Renal cortex interstitium (tissue), 11 donors: ENCODE results near the gene FN3K. TPM values are rescaled to one million over a fixed set of nuclear protein-coding genes. Genes with fewer than 3 reads are reported as not detected.
A peak's percentile ranks its signal among the peaks of the same experiment; 100 is the strongest.
"Not testable (repeated sequence)": the region's sequence is repeated elsewhere in the genome, so short reads cannot be mapped to it uniquely, and the experiment has no call there.

Source experiments
- DNase-seq, 11 donors: peaks; one replicate each; pipeline ENCODE4 v3.0.0-alpha.2; 2013; ENCODE audit warnings: low read depth in 9 of 11, low spot score in 4 of 11; ENCODE audit errors: extremely low read depth in 1 of 11
- polyA plus RNA-seq, 3 donors: library from polyadenylated mRNA; unstranded; fragments of 120-200 nt; gene quantifications; one replicate each; pipeline ENCODE4 v1.2.1, GENCODE V29; 2013; ENCODE audit not compliant: insufficient read length in 3 of 3

Gene FN3K
- polyA plus RNA-seq, 3 donors, result 28.1 to 49.5 (median 31.7) TPM

DNA sequence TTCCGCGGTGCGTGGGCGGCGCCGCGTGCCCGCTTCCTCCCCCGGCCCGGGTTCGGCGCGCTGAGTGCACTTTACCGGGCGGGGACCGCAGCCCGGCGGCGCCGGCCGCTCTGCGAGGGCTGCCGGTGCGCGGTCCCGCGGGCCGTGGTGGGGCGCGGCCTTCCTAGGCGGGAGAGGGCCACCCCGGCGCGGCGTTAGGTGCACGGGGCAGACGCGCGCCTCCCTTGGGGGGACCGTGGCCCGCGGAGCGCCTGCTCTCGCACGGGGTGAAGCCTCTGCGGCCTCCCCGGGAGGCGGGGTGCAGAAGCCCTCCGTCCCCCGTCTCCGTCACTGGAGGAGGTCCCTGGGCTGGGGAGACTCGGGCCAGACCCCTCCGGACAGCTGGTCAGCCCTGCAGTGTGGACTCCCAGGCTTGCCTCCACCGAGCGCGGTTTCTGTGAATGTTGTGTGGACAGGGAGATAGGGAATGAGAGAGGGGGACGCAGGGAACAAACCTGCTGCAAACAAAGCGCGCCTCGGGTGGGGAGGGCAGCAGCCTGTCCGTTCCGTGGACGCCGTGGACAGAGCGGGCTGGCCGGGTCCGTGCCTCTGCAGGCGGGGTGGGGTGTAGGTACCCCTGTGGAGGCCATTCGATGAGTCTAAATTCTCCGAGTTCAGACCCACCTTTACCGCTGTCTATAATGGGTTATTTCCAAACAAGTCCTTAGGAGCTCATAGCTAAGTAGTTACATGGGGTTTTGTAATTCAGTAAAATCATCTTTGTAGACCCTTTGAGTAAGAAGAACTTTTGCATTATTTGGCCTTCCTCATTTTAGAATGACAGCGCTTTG, 17.2 kb downstream of the FN3K start:
- DNase-seq, result no peak

DNA sequence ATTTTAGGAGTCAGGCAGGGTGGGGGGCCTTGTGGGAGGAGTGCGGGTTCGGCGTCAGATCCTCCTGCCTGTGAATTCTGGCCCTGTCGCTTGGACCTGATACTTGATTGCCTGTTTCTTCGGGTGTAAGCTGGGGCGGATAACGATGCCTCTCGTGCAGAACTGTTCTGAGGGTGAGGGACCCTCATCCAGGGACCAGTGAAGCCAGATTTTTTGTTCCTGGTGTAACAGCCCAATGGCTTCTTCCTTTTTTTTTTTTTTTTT, 17.7 kb downstream of the FN3K start:
- DNase-seq, result no peak

GRCh38 chr17:82754297-82755208, 19.1 kb downstream of the FN3K start:
- peak in 2 of 11 donors; percentile 37 to 53 for DNase-seq

- DNase-seq, result no peak
Measured at GRCh38 chr17:82756166-82756565, 20.8 kb downstream of the FN3K start.

DNA sequence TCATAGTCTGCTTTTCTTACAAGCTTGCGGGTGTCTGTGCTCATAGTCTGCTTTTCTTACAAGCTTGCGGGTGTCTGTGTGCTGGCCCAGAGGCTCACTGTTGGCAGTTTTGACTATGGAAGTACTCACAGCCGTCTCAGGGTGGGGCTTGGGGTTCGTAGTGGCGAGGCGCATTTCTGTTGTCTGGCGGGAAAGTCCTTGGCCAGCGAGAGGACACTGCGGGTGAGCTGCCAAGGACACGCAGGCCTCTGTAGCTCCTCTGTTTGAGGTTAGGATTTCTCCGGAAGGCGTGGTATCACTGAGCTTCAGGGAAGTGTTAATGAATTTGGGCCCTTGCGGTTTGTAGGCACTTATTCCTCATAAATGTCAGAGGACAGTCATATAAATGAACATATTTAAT, 30.0 kb downstream of the FN3K start:
- no peak for DNase-seq

DNA sequence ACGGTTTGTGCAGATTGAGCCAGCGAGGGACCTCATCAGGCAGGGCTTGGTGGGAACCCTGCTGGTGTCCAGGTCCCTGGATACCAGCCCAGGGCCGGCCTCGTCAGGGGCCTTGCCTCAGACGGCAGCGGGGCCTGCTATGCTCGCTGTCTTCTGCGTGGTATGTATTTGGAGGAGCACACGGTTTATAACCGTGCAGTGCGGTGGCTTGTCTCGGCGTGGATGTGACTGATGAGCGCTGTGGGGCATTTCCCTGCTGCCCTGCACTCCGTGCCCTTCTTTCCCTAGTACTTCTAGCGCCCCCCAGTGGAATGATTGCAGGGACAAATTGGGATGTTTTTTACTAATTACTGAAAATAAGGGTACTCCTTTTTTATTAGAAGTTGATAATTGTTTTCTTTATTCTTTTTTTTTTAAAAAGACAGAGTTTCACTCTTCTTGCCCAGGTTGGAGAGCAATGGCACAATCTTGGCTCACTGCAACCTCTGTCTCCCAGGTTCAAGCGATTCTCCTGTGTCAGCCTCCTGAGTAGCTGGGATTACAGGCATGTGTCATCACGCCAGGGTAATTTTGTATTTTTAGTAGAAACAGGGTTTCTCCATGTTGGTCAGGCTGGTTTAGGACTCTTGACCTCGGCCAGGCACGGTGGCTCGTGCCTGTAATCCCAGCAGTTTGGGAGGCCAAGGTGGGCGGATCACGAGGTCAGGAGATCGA, 31.8 kb downstream of the FN3K start:
- no peak for DNase-seq

DNA sequence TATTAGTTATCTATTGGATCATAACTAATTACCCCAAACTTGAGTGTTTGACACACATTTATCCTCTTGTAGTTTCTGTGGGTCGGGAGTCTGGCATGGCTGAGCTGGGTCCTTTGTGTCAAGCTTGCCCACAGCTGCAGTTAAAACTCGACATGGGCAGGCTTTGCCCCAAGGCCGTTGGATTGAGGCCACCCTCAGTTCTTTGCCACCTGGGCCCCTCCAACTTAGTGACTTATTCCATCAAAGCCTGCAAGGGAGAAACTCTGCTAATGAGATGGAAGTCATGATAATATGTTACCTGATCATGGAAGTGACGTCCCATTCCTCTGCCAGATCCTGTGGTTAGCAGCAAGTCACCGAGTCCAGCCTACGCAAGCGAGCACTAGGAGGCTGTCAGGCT, 33.6 kb downstream of the FN3K start:
- DNase-seq, result no peak

- no peak for DNase-seq
Measured at GRCh38 chr17:82772026-82772425, 36.6 kb downstream of the FN3K start.

GRCh38 chr17:82774456-82774855, 39.0 kb downstream of the FN3K start:
- DNase-seq, result not testable (repeated sequence)

DNA sequence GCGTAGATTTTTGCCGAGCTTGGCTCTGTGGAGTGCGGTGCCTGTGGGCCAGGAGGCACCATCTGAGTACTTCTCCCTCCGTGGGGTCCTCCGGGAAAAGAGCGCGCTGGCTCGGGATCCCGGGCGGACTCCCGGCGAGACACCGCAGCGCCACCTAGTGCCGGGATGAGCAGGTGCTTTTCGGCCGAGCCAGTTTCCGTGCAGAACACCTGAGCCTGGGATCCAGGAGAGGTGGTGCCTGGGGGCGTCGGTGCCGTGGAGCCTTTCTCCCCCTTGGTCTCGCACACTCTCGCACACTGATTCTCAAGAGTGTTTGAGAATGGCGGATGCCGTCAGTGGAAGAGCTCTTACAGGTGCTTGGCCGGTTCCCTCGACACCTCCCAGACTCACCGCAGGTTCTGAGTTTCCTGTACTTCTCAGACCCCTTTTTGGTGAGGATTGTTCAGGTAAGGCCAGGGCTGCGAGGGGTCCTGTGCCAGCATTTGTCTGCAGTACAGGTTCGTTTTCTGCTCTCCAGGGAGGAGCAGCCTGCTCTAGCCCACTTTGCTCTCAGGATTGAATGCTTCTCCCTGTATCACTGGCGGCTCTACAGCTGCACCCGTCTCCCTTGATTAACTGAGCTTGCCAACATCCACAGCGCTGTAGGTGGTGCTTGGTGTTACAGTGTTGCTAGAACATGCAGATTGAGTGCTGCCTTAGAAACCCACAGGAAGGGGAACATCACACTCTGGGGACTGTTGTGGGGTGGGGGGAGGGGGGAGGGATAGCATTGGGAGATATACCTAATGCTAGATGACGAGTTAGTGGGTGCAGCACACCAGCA, 39.8 kb downstream of the FN3K start:
- peak in 4 of 11 donors; percentile 37 to 58 (median 43) for DNase-seq

DNA sequence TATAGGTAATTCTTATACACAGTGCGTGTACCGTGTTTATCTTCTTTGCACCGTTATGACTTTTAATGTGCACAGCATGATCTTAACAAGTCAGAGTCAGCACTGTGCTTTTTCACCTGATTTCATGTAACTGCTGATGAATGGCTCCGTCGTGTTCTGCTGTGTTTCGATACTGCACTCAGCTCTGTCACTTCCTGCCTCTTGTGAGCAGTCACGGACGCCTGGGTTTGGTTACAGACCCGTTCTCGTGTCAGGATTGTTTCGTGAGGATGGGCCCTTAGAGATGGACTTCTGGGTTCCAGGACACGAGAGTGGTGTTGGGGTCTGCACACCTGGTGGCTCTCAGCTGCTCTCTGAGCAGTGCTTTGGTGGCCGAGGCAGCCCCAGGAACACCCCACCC, 41.0 kb downstream of the FN3K start:
- DNase-seq, result no peak

GRCh38 chr17:82777778-82778375, 42.5 kb downstream of the FN3K start:
- DNase-seq, result not testable (repeated sequence)

- DNase-seq, result no peak
Measured at GRCh38 chr17:82779541-82779940, 44.1 kb downstream of the FN3K start.

GRCh38 chr17:82780195-82780594, 44.8 kb downstream of the FN3K start:
- DNase-seq, result no peak

DNA sequence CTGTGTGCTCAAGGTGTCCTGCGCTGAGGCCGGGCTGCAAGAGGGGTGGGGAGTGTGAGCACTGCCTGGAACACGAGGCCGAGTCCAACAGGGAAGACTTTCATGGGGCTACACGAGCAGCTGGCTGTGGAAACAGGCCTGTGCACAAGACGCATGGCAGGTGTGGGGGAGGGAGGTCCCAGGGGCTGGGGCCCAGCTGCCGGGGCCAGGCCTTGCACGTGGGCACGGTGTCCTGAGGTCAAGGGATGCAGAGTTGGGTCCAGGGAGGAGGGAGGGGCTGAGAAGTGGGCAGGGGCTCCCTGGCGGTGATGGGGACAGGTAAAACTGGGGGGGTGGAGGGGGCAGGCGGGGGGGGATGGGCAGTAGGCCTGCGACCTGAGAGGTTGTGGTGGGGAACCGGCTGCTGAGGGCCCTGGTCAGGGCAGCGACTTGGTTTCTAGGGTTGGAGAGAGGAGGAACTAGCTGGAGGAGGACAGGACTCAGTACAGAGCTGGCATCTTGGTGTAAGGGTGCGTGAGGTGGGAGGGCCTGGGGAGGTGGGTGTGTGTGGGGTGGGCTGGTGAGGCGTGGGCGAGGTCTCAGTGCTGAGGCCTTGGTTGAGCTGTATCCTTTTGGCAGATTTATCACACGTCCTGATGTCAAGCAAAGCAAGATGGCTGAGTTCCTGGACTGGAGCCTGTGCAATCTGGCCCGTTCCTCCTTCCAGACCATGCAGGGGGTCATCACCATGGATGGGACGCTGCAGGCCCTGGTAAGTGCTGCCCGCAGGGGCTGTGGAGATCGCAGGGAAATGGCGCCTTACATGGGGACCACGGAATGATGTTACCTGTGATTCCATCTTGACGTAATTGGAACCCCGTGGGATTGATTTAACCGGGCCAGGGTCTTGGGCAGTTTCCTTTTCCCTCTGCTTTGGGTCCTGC, 45.8 kb downstream of the FN3K start:
- no peak for DNase-seq

DNA sequence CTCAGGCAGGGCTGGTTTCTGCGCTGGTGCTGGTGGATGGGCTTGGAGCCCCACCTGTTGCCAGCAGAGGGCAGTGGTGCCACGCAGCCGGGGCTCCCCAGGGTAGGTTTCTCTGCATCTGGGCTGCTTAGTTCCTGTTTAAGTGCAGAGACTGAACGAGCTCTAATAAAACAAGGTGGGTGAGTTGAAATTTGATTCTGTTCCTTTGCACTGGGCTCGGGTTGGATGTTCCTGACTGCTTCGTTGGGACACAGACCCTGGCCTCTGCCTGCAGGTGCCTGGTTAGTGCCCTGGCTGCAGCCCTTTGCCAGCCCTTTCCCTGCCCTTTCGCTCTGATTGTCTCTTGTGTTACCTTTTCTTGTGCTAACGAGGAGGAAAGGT, 46.5 kb downstream of the FN3K start:
- DNase-seq, result peak in 10 of 11 donors; percentile 57 to 79 (median 74)

DNA sequence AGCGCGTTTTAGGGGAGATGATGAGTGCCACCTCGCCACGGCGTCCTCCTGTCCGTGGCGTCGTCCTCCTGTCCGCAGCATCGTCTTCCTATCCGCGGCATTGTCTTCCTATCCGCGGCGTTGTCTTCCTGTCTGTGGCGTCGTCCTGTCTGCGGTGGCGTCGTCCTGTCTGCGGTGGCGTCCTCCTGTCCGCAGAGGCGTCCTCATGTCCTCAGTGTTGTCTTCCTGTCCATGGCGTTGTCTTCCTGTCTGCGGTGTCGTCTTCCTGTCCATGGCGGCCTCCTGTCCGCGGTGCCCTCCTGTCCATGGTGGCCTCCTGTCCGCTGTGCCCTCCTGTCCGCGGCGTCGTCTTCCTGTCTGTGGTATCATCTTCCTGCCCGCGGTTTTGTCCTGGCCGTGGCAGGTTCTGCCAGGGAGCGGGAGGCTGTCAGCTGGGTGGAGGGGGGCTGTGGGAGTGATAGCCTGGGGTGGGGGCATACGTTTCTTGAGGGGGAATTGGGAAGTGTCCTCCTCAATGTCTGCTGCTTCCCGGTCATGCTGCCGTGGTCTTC, 47.3 kb downstream of the FN3K start:
- no peak for DNase-seq
